ENCODE results near the gene PDPN. TPM values are rescaled to one million over a fixed set of nuclear protein-coding genes. Genes with fewer than 3 reads are reported as not detected.

Gene PDPN
- total and polyA plus RNA-seq, 2 of the 4 experiments (the other 2 are of a cell fraction), result 0.31 TPM; not detected in 1

DNA sequence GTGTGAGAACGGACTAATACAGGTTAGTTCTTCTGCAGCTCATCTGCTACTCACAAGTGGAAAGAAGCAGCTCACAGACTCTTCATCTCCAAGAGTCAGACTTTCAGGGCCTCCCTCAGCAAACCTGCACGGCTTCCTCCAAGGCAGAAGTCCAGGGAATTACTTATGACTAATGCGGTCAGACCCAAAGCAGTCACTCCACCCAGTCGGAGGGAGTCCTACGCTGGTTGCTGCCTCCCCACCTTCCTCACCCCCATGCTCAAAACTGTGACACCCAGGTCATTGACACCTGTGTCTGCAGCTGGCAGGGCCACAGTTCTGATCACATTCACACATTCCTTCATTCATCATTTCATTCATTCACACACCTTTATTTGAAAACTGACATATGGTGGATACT is 77.9 kb downstream of the PDPN start:
- in situ Hi-C loops (cut with MboI; ENCODE audit: low sequenced_read_pairs), result no loop called here
- Histone ChIP-seq H3K9me1 (ENCODE audit: insufficient read depth, low read length) (no peaks in the 10 kb centered on the region), H3K27me3 (ENCODE audit: control insufficient read depth, insufficient read depth, low read length) (no peaks in the 10 kb centered on the region), H3K4me2 (ENCODE audit: low read depth, low read length) (no peak overlapping the region), H2BK15ac (ENCODE audit: low read depth, low read length) (no peak overlapping the region), H3K9me3 (ENCODE audit: control insufficient read depth, insufficient read depth, low read length) (0 out of 2 replicates have a peak, but pooled peaks cover 2% of the 10 kb centered on the region), H3K4me1 (ENCODE audit: control insufficient read depth, insufficient read depth, low read length) (no peaks in the 10 kb centered on the region), H3K4me3 (ENCODE audit: insufficient read depth, low read depth, low read length) (no peak overlapping the region), H3K9ac (ENCODE audit: low read depth, low read length) (no peak overlapping the region), H3K14ac (replicated peaks; ENCODE audit: low read depth, low read length) (no peak overlapping the region), H3K23ac (ENCODE audit: low read depth, low read length) (no peak overlapping the region), H4K91ac (ENCODE audit: insufficient read depth, low read depth, low read length) (no peak overlapping the region), H2AK5ac (ENCODE audit: low read depth, low read length) (no peak overlapping the region), H3K18ac (ENCODE audit: low read depth, low read length) (no peak overlapping the region), H4K20me1 (ENCODE audit: insufficient read depth, low read length) (no peaks in the 10 kb centered on the region), H3K56ac (ENCODE audit: extremely low read depth, insufficient read depth, low read length) (no peak overlapping the region), H3K27ac (ENCODE audit: insufficient read depth, low read length) (no peak overlapping the region), H2BK120ac (ENCODE audit: low read depth, low read length) (no peak overlapping the region), H3K79me1 (ENCODE audit: low read depth in 1 of 2, low read length in 2 of 2) (no peaks in the 10 kb centered on the region), H2BK5ac (ENCODE audit: low read depth, low read length, poor library complexity, severe bottlenecking) (no peak overlapping the region), H2BK20ac (ENCODE audit: low read depth, low read length) (no peak overlapping the region), H4K5ac (ENCODE audit: low read depth, low read length) (no peak overlapping the region), H4K8ac (ENCODE audit: low read depth in 2 of 2, low read length in 2 of 2) (no peak overlapping the region), H3K36me3 (ENCODE audit: control insufficient read depth, insufficient read depth, low read length) (no peaks in the 10 kb centered on the region), H3K4ac (ENCODE audit: low read depth, low read length) (no peak overlapping the region), H2AFZ (replicated peaks; ENCODE audit: low read length, poor library complexity) (no peak overlapping the region), H2AK9ac (replicated peaks; ENCODE audit: low read depth, low read length, poor library complexity) (peak overlapping the region; percentile 52)
- intact Hi-C loops (cut with micrococcal nuclease), result no loop called here
- CTCF ChIA-PET, result no interaction called here
- dilution Hi-C loops (cut with HindIII; ENCODE audit: low sequenced_read_pairs, unreplicated experiment), result no loop called here
- POLR2A ChIA-PET (ENCODE audit: unreplicated experiment), result no interaction called here
- WGBS, 2 experiments (ENCODE audit: extremely low coverage in 2 of 2, insufficient read length in 1 of 2), result 50% methylated on average over 2 of the region's 5 CpGs; no CpG with 5 or more reads in 1 of the 2 experiments
- DNase-seq (no peak), ATAC-seq (ENCODE audit: low read depth) (no peak)
- BruUV-seq (replicated peaks), result no TSS peak
- TF ChIP-seq CEBPB (IDR thresholded peaks at IDR 0.05; ENCODE audit: low read depth, low read length), result no peak
- TF ChIP-seq, protein P1, sequence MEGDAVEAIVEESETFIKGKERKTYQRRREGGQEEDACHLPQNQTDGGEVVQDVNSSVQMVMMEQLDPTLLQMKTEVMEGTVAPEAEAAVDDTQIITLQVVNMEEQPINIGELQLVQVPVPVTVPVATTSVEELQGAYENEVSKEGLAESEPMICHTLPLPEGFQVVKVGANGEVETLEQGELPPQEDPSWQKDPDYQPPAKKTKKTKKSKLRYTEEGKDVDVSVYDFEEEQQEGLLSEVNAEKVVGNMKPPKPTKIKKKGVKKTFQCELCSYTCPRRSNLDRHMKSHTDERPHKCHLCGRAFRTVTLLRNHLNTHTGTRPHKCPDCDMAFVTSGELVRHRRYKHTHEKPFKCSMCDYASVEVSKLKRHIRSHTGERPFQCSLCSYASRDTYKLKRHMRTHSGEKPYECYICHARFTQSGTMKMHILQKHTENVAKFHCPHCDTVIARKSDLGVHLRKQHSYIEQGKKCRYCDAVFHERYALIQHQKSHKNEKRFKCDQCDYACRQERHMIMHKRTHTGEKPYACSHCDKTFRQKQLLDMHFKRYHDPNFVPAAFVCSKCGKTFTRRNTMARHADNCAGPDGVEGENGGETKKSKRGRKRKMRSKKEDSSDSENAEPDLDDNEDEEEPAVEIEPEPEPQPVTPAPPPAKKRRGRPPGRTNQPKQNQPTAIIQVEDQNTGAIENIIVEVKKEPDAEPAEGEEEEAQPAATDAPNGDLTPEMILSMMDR (conservative IDR thresholded peaks at IDR 0.05; ENCODE audit: low read depth, low read length), result no peak
- no peak for TF ChIP-seq NFE2L2 (IDR thresholded peaks at IDR 0.05; ENCODE audit: low read depth, low read length)
- no peak for TF ChIP-seq POLR2A (IDR thresholded peaks at IDR 0.05; ENCODE audit: low read depth, low read length)
- no peak for TF ChIP-seq RAD21 (IDR thresholded peaks at IDR 0.05; ENCODE audit: low read length)
- TF ChIP-seq RCOR1 (IDR thresholded peaks at IDR 0.05; ENCODE audit: insufficient replicate concordance, low read length), result no peak
- no peak for TF ChIP-seq SMC3 (IDR thresholded peaks at IDR 0.05; ENCODE audit: low read depth, low read length)
- TF ChIP-seq MAZ (IDR thresholded peaks at IDR 0.05; ENCODE audit: borderline replicate concordance, low read depth, low read length), result no peak
- TF ChIP-seq FOS (IDR thresholded peaks at IDR 0.05; ENCODE audit: low read depth, low read length), result no peak
- TF ChIP-seq MXI1 (IDR thresholded peaks at IDR 0.05; ENCODE audit: borderline replicate concordance, low read depth, low read length), result no peak
- TF ChIP-seq, protein P2, sequence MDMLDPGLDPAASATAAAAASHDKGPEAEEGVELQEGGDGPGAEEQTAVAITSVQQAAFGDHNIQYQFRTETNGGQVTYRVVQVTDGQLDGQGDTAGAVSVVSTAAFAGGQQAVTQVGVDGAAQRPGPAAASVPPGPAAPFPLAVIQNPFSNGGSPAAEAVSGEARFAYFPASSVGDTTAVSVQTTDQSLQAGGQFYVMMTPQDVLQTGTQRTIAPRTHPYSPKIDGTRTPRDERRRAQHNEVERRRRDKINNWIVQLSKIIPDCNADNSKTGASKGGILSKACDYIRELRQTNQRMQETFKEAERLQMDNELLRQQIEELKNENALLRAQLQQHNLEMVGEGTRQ (IDR thresholded peaks at IDR 0.05; ENCODE audit: low read depth, low read length), result no peak
- no peak for TF ChIP-seq CHD1 (IDR thresholded peaks at IDR 0.05; ENCODE audit: low read depth, low read length)
- TF ChIP-seq RFX5 (IDR thresholded peaks at IDR 0.05; ENCODE audit: low read depth, low read length), result no peak
- TF ChIP-seq, protein P3, sequence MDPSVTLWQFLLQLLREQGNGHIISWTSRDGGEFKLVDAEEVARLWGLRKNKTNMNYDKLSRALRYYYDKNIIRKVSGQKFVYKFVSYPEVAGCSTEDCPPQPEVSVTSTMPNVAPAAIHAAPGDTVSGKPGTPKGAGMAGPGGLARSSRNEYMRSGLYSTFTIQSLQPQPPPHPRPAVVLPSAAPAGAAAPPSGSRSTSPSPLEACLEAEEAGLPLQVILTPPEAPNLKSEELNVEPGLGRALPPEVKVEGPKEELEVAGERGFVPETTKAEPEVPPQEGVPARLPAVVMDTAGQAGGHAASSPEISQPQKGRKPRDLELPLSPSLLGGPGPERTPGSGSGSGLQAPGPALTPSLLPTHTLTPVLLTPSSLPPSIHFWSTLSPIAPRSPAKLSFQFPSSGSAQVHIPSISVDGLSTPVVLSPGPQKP (IDR thresholded peaks at IDR 0.05; ENCODE audit: borderline replicate concordance, low read depth, low read length), result no peak
- no peak for TF ChIP-seq MAFK (IDR thresholded peaks at IDR 0.05; ENCODE audit: low read depth, low read length)
- no peak for TF ChIP-seq BHLHE40 (IDR thresholded peaks at IDR 0.05; ENCODE audit: low read depth, low read length)

All from IMR-90 (cell line).